Nephron progenitor cell (in vitro differentiated cells): ENCODE measurements around the gene TRIM49.
"Not testable (repeated sequence)": the region's sequence is repeated elsewhere in the genome, so short reads cannot be mapped to it uniquely, and the experiment has no call there.

Experiments used
- DNase-seq: peaks from one replicate; pipeline ENCODE4 v3.0.0; 2021
- H3K27ac Mint-ChIP-seq: 2 replicates; pipeline ENCODE4 v1.8.0; 2021; ENCODE audit warnings: mild to moderate bottlenecking, moderate library complexity, mixed read lengths
- H3K27me3 Mint-ChIP-seq: 2 replicates; pipeline ENCODE4 v1.8.0; 2021; ENCODE audit warnings: mild to moderate bottlenecking, low read depth, mixed read lengths; ENCODE audit not compliant: poor library complexity
- H3K36me3 Mint-ChIP-seq: 2 replicates; pipeline ENCODE4 v1.8.0; 2021; ENCODE audit warnings: low read depth, mixed read lengths
- H3K4me1 Mint-ChIP-seq: 2 replicates; pipeline ENCODE4 v1.8.0; 2021; ENCODE audit warnings: mixed read lengths
- H3K4me3 Mint-ChIP-seq: 2 replicates; pipeline ENCODE4 v1.8.0; 2021; ENCODE audit warnings: mild to moderate bottlenecking, moderate library complexity, mixed read lengths
- H3K9me3 Mint-ChIP-seq: 2 replicates; pipeline ENCODE4 v1.8.0; 2021; ENCODE audit warnings: mild to moderate bottlenecking, moderate library complexity, mixed read lengths

Gene TRIM49

GRCh38 chr11:89808475-89808874, at the start of gene TRIM49:
Gene TRIM49, minus strand, starts transcription at chr11:89808575. Its CDS starts 4,106 bp downstream, at chr11:89804469.
- H3K27me3 Mint-ChIP-seq, H3K4me1 Mint-ChIP-seq, DNase-seq, H3K27ac Mint-ChIP-seq, H3K4me3 Mint-ChIP-seq, H3K36me3 Mint-ChIP-seq, H3K9me3 Mint-ChIP-seq: not testable (repeated sequence)

GRCh38 chr11:89826694-89827093, 18.3 kb upstream of the TRIM49 start:
- not testable (repeated sequence) for H3K4me3 Mint-ChIP-seq, H3K9me3 Mint-ChIP-seq, H3K4me1 Mint-ChIP-seq, DNase-seq, H3K27me3 Mint-ChIP-seq, H3K36me3 Mint-ChIP-seq, H3K27ac Mint-ChIP-seq

GRCh38 chr11:89820008-89820407, 11.6 kb upstream of the TRIM49 start:
- H3K27ac Mint-ChIP-seq, H3K9me3 Mint-ChIP-seq, H3K36me3 Mint-ChIP-seq: not testable (repeated sequence)

GRCh38 chr11:89813535-89813934, 5.2 kb upstream of the TRIM49 start:
- not testable (repeated sequence) for H3K36me3 Mint-ChIP-seq, H3K9me3 Mint-ChIP-seq, H3K4me1 Mint-ChIP-seq, H3K27me3 Mint-ChIP-seq, DNase-seq, H3K27ac Mint-ChIP-seq, H3K4me3 Mint-ChIP-seq

More at GRCh38 chr11:89820008-89820407, 11.6 kb upstream of the TRIM49 start:
- not testable (repeated sequence) for H3K4me1 Mint-ChIP-seq, H3K4me3 Mint-ChIP-seq, H3K27me3 Mint-ChIP-seq, DNase-seq

- H3K9me3 Mint-ChIP-seq, H3K27ac Mint-ChIP-seq, H3K4me1 Mint-ChIP-seq, H3K36me3 Mint-ChIP-seq, H3K4me3 Mint-ChIP-seq, H3K27me3 Mint-ChIP-seq: not testable (repeated sequence)
- peak; percentile 62 for DNase-seq
Observed at GRCh38 chr11:89787506-89788063, 20.8 kb downstream of the TRIM49 start.

GRCh38 chr11:89785726-89786125, 22.6 kb downstream of the TRIM49 start:
- H3K27me3 Mint-ChIP-seq, H3K36me3 Mint-ChIP-seq, H3K27ac Mint-ChIP-seq, H3K4me3 Mint-ChIP-seq, H3K4me1 Mint-ChIP-seq, DNase-seq, H3K9me3 Mint-ChIP-seq: not testable (repeated sequence)

GRCh38 chr11:89750822-89751221, 57.6 kb downstream of the TRIM49 start:
- not testable (repeated sequence) for H3K27ac Mint-ChIP-seq, H3K27me3 Mint-ChIP-seq, H3K4me3 Mint-ChIP-seq, H3K9me3 Mint-ChIP-seq, DNase-seq, H3K36me3 Mint-ChIP-seq, H3K4me1 Mint-ChIP-seq
